C4-2B (cell line): ENCODE measurements around the gene PDCD7.
"Not testable (repeated sequence)": the region's sequence is repeated elsewhere in the genome, so short reads cannot be mapped to it uniquely, and the experiment has no call there.

Experiments used
- H3K27ac ChIP-seq: fragments of 450-650 bp; 2 replicates; pipeline ENCODE4 v1.5.1; 2017
- ZFX ChIP-seq: fragments of 450-650 bp; IDR thresholded peaks from 2 replicates; pipeline ENCODE4 v1.6.1; 2017
- TF ChIP-seq, protein P1 (sequence below): fragments of 450-650 bp; conservative IDR thresholded peaks from 2 replicates; pipeline ENCODE4 v1.5.1; 2017; ENCODE audit warnings: mild to moderate bottlenecking

The PDCD7 gene

DNA sequence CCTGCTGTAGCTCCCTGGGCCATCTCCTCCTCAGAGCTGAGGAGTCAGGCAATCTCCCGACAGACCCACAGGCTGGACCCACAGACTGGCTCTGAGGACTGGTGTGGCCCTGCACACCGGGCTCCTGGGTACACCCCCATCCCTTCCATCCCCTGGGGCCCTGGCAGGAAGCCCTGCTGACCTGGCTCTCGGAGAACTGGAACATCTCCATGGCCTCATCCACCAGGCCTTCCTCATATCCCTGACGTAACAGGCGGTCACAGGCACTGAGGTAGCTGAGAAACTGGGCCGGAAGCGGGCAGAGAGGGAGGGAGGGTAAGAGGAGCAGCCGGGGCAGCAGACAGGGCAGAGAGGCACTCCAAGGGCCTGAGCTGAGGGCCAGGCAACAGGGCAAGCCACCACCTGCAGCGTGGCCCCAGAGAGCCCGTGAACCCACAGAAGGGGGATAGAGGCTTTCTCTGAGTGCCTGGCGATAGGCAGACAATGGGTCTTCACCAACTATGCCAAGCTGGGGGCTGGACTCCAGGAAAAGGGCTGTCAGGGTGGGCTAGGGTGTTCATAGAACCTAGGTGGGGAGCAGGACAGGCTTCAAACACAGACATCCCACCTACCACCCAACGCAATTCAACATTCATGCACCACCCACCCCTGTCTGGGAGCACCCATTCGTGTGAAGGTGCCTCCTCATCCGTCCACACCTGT, 39.2 kb downstream of the PDCD7 start:
- TF ChIP-seq ZFX, result no peak
- TF ChIP-seq, protein P1, sequence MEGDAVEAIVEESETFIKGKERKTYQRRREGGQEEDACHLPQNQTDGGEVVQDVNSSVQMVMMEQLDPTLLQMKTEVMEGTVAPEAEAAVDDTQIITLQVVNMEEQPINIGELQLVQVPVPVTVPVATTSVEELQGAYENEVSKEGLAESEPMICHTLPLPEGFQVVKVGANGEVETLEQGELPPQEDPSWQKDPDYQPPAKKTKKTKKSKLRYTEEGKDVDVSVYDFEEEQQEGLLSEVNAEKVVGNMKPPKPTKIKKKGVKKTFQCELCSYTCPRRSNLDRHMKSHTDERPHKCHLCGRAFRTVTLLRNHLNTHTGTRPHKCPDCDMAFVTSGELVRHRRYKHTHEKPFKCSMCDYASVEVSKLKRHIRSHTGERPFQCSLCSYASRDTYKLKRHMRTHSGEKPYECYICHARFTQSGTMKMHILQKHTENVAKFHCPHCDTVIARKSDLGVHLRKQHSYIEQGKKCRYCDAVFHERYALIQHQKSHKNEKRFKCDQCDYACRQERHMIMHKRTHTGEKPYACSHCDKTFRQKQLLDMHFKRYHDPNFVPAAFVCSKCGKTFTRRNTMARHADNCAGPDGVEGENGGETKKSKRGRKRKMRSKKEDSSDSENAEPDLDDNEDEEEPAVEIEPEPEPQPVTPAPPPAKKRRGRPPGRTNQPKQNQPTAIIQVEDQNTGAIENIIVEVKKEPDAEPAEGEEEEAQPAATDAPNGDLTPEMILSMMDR, result no peak
- no peak overlapping the region for H3K27ac ChIP-seq

DNA sequence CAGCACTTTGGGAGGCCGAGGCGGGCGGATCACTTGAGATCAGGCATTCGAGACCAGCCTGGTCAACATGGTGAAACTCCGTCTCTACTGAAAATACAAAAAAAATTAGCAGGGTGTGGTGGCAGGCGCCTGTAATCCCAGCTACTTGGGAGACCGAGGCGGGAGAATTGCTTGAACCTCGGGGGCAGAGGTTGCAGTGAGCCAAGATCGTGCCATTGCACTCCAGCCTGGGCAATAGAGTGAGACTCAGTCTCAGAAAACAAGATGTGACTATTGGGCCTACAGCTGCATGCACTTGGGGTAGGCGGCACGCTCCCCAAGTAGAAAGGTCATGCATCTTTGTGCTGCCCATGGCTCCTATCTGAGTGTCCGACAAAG, 39.8 kb downstream of the PDCD7 start:
- H3K27ac ChIP-seq, result not testable (repeated sequence)

DNA sequence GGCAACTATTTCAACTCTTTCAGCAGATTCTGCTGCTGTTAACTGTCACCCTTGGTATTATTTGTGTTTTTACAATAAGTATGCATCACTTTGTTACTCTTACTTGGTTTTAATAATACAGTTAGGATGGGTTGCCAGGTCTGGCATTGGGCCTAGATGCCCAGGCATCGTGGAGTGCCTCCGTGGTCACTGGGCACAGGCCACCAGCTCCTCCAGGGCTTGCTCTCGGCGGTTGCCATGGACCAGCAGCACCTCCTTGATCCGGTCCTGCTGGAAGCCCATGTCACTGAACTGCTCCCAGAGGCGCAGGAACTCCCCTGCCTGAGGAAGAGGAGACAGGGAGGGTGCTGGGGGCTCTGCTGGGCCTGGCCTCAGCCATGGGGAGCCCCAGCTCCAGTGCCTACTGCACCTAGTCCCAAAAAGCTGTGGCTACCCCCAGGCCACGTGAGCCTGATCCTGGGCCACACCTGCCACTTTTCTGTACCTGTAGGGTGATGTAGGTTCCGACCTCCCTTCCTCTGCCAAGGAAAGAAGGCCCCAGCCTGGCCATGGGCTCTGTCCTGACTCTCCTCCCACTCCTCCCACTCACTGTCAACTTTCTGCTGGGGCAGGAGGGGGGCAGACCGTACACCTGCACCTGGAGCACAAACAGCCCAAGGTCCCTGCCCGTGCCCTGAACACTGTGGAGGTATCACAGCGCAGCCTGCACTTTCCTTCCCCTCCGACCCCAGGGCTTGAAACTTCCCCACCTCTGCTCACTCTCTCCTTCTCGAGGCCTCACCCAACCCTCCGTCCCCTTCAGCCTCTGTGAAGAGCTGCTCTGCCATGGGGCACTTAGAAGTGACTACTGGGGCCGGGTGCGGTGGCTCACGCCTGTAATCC, 40.5 kb downstream of the PDCD7 start:
- TF ChIP-seq ZFX, result no peak
- TF ChIP-seq, protein P1, result no peak
- H3K27ac ChIP-seq, result no peak overlapping the region

DNA sequence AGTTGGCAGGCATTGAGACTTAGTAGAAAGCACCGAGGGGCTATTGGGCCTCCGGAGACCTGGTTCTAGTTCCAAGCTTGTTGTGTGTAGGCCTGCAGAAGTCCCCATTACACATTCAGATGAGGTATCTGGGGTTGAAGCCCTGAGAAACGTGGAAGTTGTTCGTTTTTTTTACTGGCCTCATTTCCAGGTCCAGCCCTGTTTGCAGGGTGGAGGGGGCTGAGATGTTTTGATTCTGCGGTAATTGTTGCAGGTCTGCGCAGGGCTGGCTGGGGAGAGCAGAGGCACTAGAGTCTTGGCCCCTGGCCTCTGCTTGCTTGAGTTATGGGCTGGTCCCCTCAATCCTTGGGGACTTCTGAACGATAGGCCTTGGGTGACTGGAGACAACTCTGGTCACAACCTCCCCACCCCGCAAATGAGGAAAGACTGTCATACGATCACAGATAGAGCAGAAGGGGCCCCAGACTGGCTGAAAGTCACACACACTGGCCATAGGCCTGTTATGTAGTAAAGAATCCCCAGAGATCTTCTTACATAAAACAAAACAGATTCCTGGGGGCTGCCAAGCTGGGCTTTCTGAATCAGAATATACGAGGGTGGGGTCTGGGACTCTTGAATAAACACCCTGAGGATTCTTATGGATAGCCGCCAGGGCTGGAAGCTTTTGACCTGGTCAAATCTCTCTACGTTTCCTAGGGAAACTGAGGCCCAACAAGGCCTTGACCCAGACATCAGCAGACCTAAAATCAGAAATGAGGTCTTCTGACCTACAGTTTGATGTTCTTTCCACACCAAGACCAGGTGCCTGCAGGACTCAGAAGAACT, 41.5 kb downstream of the PDCD7 start:
- H3K27ac ChIP-seq, result no peak overlapping the region
- no peak for TF ChIP-seq ZFX
- TF ChIP-seq, protein P1, result no peak

DNA sequence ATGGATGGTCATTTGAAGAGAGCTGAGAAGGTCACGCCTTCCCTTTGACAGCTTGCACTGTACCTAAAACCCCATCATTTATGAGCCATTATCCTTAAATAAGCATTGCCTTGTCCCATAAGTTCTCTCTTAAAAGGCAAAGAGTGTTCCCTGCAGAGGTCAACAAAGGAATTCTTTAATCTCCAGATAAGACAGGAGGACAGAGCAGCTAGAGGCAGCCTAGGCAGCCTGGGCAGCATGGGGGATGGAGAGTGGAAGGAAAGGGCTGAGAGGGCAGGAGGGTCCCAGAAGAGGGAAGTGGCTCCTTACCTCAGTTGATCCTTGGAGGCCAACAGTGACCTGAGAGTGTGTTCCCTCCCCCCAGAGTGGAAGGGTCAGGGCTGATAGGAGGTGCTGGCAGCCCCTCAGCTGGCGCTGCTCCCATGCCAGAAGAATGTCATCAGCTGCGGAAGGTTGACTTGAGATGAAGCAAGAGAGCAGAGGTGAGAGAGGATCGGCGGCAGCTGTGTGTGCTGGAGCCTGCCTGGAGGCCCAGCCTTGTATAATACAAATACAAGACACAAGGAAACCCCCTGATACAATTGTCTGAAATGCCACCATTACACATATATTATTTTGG, 44.3 kb downstream of the PDCD7 start:
- TF ChIP-seq ZFX, result no peak
- TF ChIP-seq, protein P1, result no peak
- no peak overlapping the region for H3K27ac ChIP-seq

DNA sequence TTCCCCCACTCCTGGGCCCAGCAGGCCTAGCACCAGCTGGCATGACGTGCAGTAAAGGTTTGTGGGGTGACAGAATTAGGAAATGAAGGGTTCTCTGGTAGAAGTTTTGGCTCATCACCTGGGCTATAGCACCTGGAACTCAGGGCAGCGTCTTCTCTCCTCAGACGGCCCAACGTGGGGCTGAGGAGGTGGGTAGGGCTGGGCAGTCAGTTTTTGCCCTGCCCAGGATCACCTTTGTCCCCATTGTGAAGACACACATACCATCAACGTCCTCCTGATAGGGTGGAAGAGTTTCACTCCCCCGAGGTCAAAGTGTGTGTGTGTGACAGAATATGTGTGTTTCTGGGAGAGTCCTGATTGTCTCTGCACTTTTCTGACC, 45.0 kb downstream of the PDCD7 start:
- TF ChIP-seq, protein P1, result no peak
- TF ChIP-seq ZFX, result no peak
- H3K27ac ChIP-seq, result no peak overlapping the region

DNA sequence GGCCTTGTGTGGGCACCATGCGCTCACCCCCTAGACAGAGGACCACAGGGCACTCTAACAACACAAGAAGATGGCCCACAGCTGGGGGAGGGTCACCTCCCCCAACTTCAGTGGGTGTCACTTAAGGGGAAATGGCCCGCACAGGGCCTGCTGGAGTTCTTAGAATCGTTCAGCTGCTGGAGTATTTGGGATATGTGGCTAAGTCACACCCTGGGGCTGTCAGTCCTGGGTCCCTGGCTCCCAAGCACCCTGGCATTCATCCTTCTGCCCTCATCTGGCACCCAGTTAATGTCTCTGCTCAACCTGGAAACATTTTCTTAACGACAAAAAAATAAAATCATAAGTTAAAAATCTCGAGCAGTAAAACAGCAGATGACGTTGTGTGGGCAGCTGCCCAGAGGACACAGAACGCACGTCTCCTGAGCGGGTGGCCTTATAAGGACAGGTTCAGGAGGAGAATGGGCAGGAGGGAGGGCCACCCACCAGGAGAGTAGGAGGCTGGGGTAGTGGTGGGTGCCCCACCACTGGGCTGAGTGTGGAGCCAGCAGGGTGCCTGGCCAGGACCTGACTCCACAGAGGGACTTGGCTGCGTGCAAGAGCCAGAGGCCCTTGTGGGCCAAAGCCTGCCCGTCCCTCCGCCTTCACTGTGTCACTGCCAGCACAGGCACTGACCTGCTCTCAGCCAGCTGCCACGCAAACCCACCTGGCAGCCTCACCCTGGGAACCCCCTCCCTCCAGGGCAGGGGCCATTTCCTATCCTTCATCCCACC, 45.5 kb downstream of the PDCD7 start:
- TF ChIP-seq, protein P1, result no peak
- no peak for TF ChIP-seq ZFX
- H3K27ac ChIP-seq, result peak overlapping the region; percentile 18
